MM.1S (cell line): ENCODE results near the gene MMP24OS.

Experiments used
- DNase-seq: peaks from one replicate; pipeline ENCODE4 v3.0.0-alpha.2; 2015
- H2AFZ ChIP-seq: fragments of 300-600 bp; sonication (generic); 2 replicates; pipeline ENCODE4 v1.6.0; 2016; ENCODE audit warnings: antibody characterized with exemption, low read length
- H3F3A ChIP-seq: fragments of 300-600 bp; sonication (generic); 2 replicates; pipeline ENCODE4 v1.6.1; 2016; ENCODE audit warnings: mild to moderate bottlenecking, antibody characterized with exemption, low read length, moderate library complexity, mixed read lengths; ENCODE audit not compliant: insufficient read depth
- H3K27ac ChIP-seq: fragments of 300-600 bp; sonication (generic); 2 replicates; pipeline ENCODE4 v1.5.1; 2016; ENCODE audit warnings: mild to moderate bottlenecking, low read length
- H3K27me3 ChIP-seq: fragments of 300-600 bp; sonication (generic); replicated peaks from 2 replicates; pipeline ENCODE4 v1.6.0; 2016; ENCODE audit warnings: low read length; ENCODE audit not compliant: insufficient read depth
- H3K36me3 ChIP-seq: fragments of 300-600 bp; sonication (generic); replicated peaks from 2 replicates; pipeline ENCODE4 v1.6.1; 2016; ENCODE audit warnings: mild to moderate bottlenecking, low read length, mixed read lengths; ENCODE audit not compliant: insufficient read depth
- H3K4me1 ChIP-seq: fragments of 300-600 bp; sonication (generic); 2 replicates; pipeline ENCODE4 v1.6.1; 2016; ENCODE audit warnings: low read length, mixed read lengths
- H3K4me2 ChIP-seq: fragments of 300-600 bp; sonication (generic); 2 replicates; pipeline ENCODE4 v1.6.0; 2016; ENCODE audit warnings: low read depth, low read length
- H3K4me3 ChIP-seq: fragments of 300-600 bp; sonication (generic); 2 replicates; pipeline ENCODE4 v1.5.1; 2016; ENCODE audit warnings: low read length, mixed read lengths
- H3K79me2 ChIP-seq: fragments of 300-600 bp; sonication (generic); 2 replicates; pipeline ENCODE4 v1.6.1; 2016; ENCODE audit warnings: mixed run types, low read length, mixed read lengths
- H3K9ac ChIP-seq: fragments of 300-600 bp; sonication (generic); 2 replicates; pipeline ENCODE4 v1.6.1; 2016; ENCODE audit warnings: low read length, mixed read lengths
- H3K9me2 ChIP-seq: fragments of 300-600 bp; sonication (generic); replicated peaks from 2 replicates; pipeline ENCODE4 v1.6.1; 2016; ENCODE audit warnings: mild to moderate bottlenecking, low read length, mixed read lengths; ENCODE audit not compliant: insufficient read depth
- H3K9me3 ChIP-seq: fragments of 300-600 bp; sonication (generic); replicated peaks from 2 replicates; pipeline ENCODE4 v1.6.1; 2016; ENCODE audit warnings: mild to moderate bottlenecking, low read length, mixed read lengths; ENCODE audit not compliant: insufficient read depth
- H4K20me1 ChIP-seq: fragments of 300-600 bp; sonication (generic); 2 replicates; pipeline ENCODE4 v1.6.1; 2016; ENCODE audit warnings: mild to moderate bottlenecking, low read length, moderate library complexity, mixed read lengths; ENCODE audit not compliant: insufficient read depth
- EZH2 ChIP-seq: fragments of 300-600 bp; sonication (generic); optimal IDR thresholded peaks from 2 replicates; pipeline ENCODE3; 2017; ENCODE audit warnings: low read depth, mild to moderate bottlenecking, antibody characterized with exemption, low read length, mixed read lengths
- EZH2phosphoT487 ChIP-seq: fragments of 300-600 bp; sonication (generic); IDR thresholded peaks from 2 replicates; pipeline ENCODE4 v1.6.1; 2018; ENCODE audit warnings: antibody characterized with exemption, low read length
- TF ChIP-seq, protein P1 (sequence below): fragments of 300-600 bp; sonication (generic); IDR thresholded peaks from 2 replicates; pipeline ENCODE4 v1.5.1; 2016; ENCODE audit warnings: antibody characterized with exemption, low read length, mixed read lengths

MMP24OS gene

DNA sequence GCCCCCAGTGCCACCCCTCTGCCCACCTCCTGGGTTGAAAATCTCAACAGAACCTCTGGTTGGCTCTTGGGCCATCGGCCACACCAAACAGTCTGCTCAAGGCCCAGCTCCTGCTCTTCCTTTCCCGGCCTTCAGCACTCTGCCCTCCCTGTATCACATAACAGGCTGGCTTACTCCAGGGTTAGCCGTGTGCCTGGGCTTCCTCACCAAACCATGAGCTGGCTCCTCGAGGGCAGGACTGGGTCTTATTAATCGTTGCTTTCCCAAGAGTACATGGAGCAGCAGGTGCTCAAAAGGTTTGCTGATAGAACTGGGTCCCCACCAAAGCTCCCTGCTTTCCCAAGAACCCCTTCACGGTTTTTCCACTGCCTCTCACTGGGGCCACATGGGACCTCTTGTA, 27.0 kb upstream of the MMP24OS start:
- DNase-seq, result no peak
- Histone ChIP-seq H3F3A (no peaks in the 10 kb centered on the region), H3K4me3 (no peak overlapping the region), H3K4me1 (no peaks in the 10 kb centered on the region; the same call in 1 of the 2 replicates), H3K9me2 (no peaks in the 10 kb centered on the region), H4K20me1 (no peaks in the 10 kb centered on the region), H3K4me2 (no peak overlapping the region), H3K9ac (no peak overlapping the region), H2AFZ (no peak overlapping the region), H3K36me3 (no peaks in the 10 kb centered on the region), H3K27me3 (no peaks in the 10 kb centered on the region), H3K79me2 (no peaks in the 10 kb centered on the region), H3K27ac (no peak overlapping the region), H3K9me3 (no peaks in the 10 kb centered on the region)
- TF ChIP-seq EZH2phosphoT487 (no peak), EZH2 (no peak)

DNA sequence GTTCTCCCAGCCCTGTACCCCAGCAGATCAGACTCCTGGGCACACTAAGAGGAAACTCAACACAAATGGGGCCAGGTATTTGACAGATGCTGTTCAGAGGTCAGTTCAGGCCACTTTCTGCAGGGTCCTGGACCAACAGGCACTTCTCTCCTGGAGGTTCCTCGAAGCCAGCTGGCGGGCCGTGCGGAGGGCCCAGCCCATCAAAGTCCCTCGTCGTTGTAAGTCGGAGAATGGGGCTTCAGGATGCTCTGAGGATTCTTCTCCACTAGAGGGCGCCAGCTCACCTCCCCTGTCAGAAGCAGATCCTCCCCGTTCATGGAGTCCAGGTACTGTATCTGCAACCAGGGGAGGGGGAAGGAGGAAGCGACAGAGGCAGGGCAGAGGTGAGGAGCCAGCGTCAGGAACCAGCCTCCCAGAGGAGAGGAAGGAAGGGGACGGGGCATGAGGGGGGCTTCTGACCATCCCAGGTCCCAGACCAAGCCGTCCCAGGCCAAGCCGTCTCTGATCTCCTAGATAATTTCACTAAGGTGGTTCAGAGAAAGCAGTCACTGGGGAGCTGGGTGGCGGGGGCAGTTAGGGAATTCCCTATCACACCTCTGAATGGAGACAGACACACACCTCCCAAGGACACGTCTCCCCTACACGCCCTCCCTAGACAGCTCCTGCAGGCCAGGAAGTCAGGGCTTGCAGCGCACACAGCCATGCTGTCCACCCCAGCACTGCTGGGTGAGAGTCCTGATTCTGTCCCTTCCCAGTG, 26.0 kb upstream of the MMP24OS start:
- H3K9me3 ChIP-seq, result no peaks in the 10 kb centered on the region
- H3K27me3 ChIP-seq, result no peaks in the 10 kb centered on the region
- TF ChIP-seq, protein P1, sequence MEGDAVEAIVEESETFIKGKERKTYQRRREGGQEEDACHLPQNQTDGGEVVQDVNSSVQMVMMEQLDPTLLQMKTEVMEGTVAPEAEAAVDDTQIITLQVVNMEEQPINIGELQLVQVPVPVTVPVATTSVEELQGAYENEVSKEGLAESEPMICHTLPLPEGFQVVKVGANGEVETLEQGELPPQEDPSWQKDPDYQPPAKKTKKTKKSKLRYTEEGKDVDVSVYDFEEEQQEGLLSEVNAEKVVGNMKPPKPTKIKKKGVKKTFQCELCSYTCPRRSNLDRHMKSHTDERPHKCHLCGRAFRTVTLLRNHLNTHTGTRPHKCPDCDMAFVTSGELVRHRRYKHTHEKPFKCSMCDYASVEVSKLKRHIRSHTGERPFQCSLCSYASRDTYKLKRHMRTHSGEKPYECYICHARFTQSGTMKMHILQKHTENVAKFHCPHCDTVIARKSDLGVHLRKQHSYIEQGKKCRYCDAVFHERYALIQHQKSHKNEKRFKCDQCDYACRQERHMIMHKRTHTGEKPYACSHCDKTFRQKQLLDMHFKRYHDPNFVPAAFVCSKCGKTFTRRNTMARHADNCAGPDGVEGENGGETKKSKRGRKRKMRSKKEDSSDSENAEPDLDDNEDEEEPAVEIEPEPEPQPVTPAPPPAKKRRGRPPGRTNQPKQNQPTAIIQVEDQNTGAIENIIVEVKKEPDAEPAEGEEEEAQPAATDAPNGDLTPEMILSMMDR, result peak; percentile 97
- no peak for TF ChIP-seq EZH2
- H3K4me2 ChIP-seq, result peak overlapping the region; percentile 29; the same call in 1 of the 2 replicates
- no peaks in the 10 kb centered on the region for H4K20me1 ChIP-seq
- H3F3A ChIP-seq, result no peaks in the 10 kb centered on the region
- no peak overlapping the region for H3K9ac ChIP-seq
- no peaks in the 10 kb centered on the region; the same call in 1 of the 2 replicates for H3K4me1 ChIP-seq
- peak overlapping the region; percentile 34 for H2AFZ ChIP-seq
- H3K79me2 ChIP-seq, result no peaks in the 10 kb centered on the region
- H3K4me3 ChIP-seq, result no peak overlapping the region
- no peak overlapping the region for H3K27ac ChIP-seq
- H3K36me3 ChIP-seq, result no peaks in the 10 kb centered on the region
- no peaks in the 10 kb centered on the region for H3K9me2 ChIP-seq
- peak; percentile 84 for DNase-seq

DNA sequence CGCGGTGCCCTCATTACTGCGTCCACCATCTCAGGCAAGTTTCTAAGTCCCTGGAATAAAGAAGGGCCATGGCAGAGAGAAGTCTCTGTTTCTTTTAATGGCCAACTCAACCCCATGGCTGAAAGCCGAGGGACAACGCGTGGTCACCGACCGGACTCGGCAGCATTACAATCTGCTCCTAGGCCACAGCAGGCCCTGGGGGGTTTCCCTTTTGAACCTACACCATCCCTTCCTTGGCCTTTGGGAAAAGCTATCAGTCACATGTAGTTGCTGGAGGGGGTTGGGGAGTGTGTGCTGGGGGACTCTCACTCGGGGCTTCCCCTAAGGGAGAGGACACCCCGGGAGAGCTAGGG, 25.4 kb upstream of the MMP24OS start:
- no peaks in the 10 kb centered on the region; the same call in 1 of the 2 replicates for H3K4me1 ChIP-seq
- DNase-seq, result no peak
- H4K20me1 ChIP-seq, result no peaks in the 10 kb centered on the region
- H3K4me2 ChIP-seq, result peak overlapping the region; percentile 29; the same call in 1 of the 2 replicates
- no peaks in the 10 kb centered on the region for H3F3A ChIP-seq
- no peaks in the 10 kb centered on the region for H3K27me3 ChIP-seq
- no peaks in the 10 kb centered on the region for H3K79me2 ChIP-seq
- TF ChIP-seq EZH2 (no peak), EZH2phosphoT487 (no peak)
- TF ChIP-seq, protein P1, result no peak
- no peak overlapping the region for H3K27ac ChIP-seq
- no peak overlapping the region for H3K9ac ChIP-seq
- H3K9me3 ChIP-seq, result no peaks in the 10 kb centered on the region
- no peak overlapping the region for H3K4me3 ChIP-seq
- peak overlapping the region; percentile 34 for H2AFZ ChIP-seq
- H3K36me3 ChIP-seq, result no peaks in the 10 kb centered on the region
- no peaks in the 10 kb centered on the region for H3K9me2 ChIP-seq
